Chondrocyte (in vitro differentiated cells): ENCODE measurements around the gene TRAPPC10. TPM values are rescaled to one million over a fixed set of nuclear protein-coding genes. Genes with fewer than 3 reads are reported as not detected.

Source experiments
- DNase-seq: peaks from one replicate; pipeline ENCODE4 v3.0.0; 2021; ENCODE audit warnings: mixed read lengths, low spot score
- H3K27ac Mint-ChIP-seq: one replicate; pipeline ENCODE4 v1.8.0; 2021; ENCODE audit warnings: mild to moderate bottlenecking, moderate library complexity, mixed read lengths; ENCODE audit not compliant: unreplicated experiment
- H3K27me3 Mint-ChIP-seq: 2 replicates; pipeline ENCODE4 v1.8.0; 2021; ENCODE audit warnings: low read depth, mixed read lengths
- H3K36me3 Mint-ChIP-seq: 2 replicates; pipeline ENCODE4 v1.8.0; 2021; ENCODE audit warnings: low read depth, mixed read lengths
- H3K4me1 Mint-ChIP-seq: 2 replicates; pipeline ENCODE4 v1.8.0; 2021; ENCODE audit warnings: low read depth, mild to moderate bottlenecking, mixed read lengths
- H3K4me3 Mint-ChIP-seq: one replicate; pipeline ENCODE4 v1.8.0; 2021; ENCODE audit warnings: mild to moderate bottlenecking, moderate library complexity, mixed read lengths; ENCODE audit not compliant: unreplicated experiment
- H3K9me3 Mint-ChIP-seq: 2 replicates; pipeline ENCODE4 v1.8.0; 2021; ENCODE audit warnings: low read depth, mixed read lengths
- CTCF ChIP-seq: fragments of 200-600 bp; sonication (generic); IDR thresholded peaks from 2 replicates; pipeline ENCODE4 v1.5.0; 2021; ENCODE audit warnings: antibody characterized with exemption, mild to moderate bottlenecking, moderate library complexity
- total RNA-seq: library from RNA; stranded (reverse); gene quantifications from 3 replicates; pipeline ENCODE4 v1.2.1, GENCODE V29; 2021

TRAPPC10 gene
- total RNA-seq, 1 donor from 2014 or later: 31.0 TPM

- Mint-ChIP-seq H3K9me3 (no peaks in the 10 kb centered on the region), H3K27me3 (no peaks in the 10 kb centered on the region), H3K4me3 (no peak overlapping the region), H3K36me3 (peaks cover 7% of the 10 kb centered on the region), H3K4me1 (peaks cover 2% of the 10 kb centered on the region), H3K27ac (no peak overlapping the region)
- no peak for TF ChIP-seq CTCF
- DNase-seq: no peak
Measured at GRCh38 chr21:43978060-43978459, 34.0 kb upstream of the TRAPPC10 start.

GRCh38 chr21:43979654-43980053 lies 32.5 kb upstream of the TRAPPC10 start:
- Mint-ChIP-seq H3K9me3 (no peaks in the 10 kb centered on the region), H3K4me1 (peaks cover 2% of the 10 kb centered on the region), H3K36me3 (peaks cover 8% of the 10 kb centered on the region), H3K27ac (no peak overlapping the region), H3K4me3 (no peak overlapping the region), H3K27me3 (no peaks in the 10 kb centered on the region)
- DNase-seq: no peak
- peak; percentile 49 for TF ChIP-seq CTCF

- Mint-ChIP-seq H3K4me3 (no peak overlapping the region), H3K36me3 (peaks cover 8% of the 10 kb centered on the region), H3K27ac (no peak overlapping the region), H3K9me3 (no peaks in the 10 kb centered on the region), H3K27me3 (no peaks in the 10 kb centered on the region), H3K4me1 (peaks cover 2% of the 10 kb centered on the region)
- no peak for TF ChIP-seq CTCF
- DNase-seq: no peak
Measured at GRCh38 chr21:43981151-43981870, 30.8 kb upstream of the TRAPPC10 start.

GRCh38 chr21:43981871-43982210 lies 30.3 kb upstream of the TRAPPC10 start:
- H3K27ac Mint-ChIP-seq: no peak overlapping the region

GRCh38 chr21:43982489-43983078 lies 29.5 kb upstream of the TRAPPC10 start:
- no peak for TF ChIP-seq CTCF

More at GRCh38 chr21:43981871-43982210, 30.3 kb upstream of the TRAPPC10 start:
- Mint-ChIP-seq H3K9me3 (no peaks in the 10 kb centered on the region), H3K4me3 (no peak overlapping the region), H3K27me3 (no peaks in the 10 kb centered on the region), H3K36me3 (peaks cover 8% of the 10 kb centered on the region), H3K4me1 (peaks cover 2% of the 10 kb centered on the region)
- no peak for TF ChIP-seq CTCF
- no peak for DNase-seq

More at GRCh38 chr21:43982489-43983078, 29.5 kb upstream of the TRAPPC10 start:
- peaks cover 8% of the 10 kb centered on the region for H3K36me3 Mint-ChIP-seq
- DNase-seq: no peak
- H3K4me1 Mint-ChIP-seq: peaks cover 2% of the 10 kb centered on the region
- no peaks in the 10 kb centered on the region for H3K9me3 Mint-ChIP-seq
- H3K4me3 Mint-ChIP-seq: no peak overlapping the region
- no peak overlapping the region for H3K27ac Mint-ChIP-seq
- no peaks in the 10 kb centered on the region for H3K27me3 Mint-ChIP-seq
